Fibroblast of the aortic adventitia (primary cell): ENCODE results near the gene TENT4B. TPM values are rescaled to one million over a fixed set of nuclear protein-coding genes. Genes with fewer than 3 reads are reported as not detected.

Experiments used
- DNase-seq: peaks from one replicate; pipeline ENCODE4 v3.0.0-alpha.2; 2010; ENCODE audit warnings: low read depth
- H3K4me3 ChIP-seq: 2 replicates; pipeline ENCODE4 v1.5.1; 2011; ENCODE audit warnings: low read depth, mild to moderate bottlenecking, control low read depth, low read length, moderate library complexity
- CTCF ChIP-seq: IDR thresholded peaks from 2 replicates; pipeline ENCODE4 v1.5.1; 2011; ENCODE audit warnings: mild to moderate bottlenecking, low read length, control low read depth, inconsistent platforms; ENCODE audit not compliant: insufficient read depth
- total RNA-seq: library from RNA; depleted of rRNA; stranded (reverse); fragments of >200 nt; gene quantifications from 2 replicates; pipeline ENCODE4 v1.2.3, GENCODE V29; 2012; ENCODE audit warnings: low replicate concordance

Gene TENT4B
- total RNA-seq, 1 donor: 9.7 TPM

DNA sequence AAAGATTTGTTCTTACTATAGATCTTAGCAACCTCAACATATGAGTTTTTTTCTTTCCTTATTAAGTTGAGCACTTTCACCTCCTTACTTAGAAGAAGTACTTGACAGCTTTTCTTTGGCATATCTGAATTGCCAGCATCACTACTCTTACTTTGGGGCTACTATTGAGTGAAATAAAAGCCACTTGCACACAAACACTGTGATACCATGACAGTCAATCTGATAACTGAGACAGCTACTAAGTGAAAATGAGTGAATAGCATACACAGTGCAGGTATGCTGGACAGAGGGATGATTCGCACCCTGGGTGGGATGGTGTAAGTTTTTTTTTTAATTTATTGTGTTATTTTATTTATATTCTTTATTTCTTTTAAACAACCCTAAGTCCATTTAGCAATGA is 13.5 kb upstream of the TENT4B start:
- no peak for TF ChIP-seq CTCF
- no peak overlapping the region for H3K4me3 ChIP-seq
- no peak for DNase-seq

GRCh38 chr16:50144211-50144610 is 8.9 kb upstream of the TENT4B start:
- H3K4me3 ChIP-seq: no peak overlapping the region
- no peak for DNase-seq
- no peak for TF ChIP-seq CTCF

- no peak overlapping the region for H3K4me3 ChIP-seq
- no peak for DNase-seq
- TF ChIP-seq CTCF: no peak
Observed at GRCh38 chr16:50146479-50147435, 6.3 kb upstream of the TENT4B start.

- no peak overlapping the region for H3K4me3 ChIP-seq
- no peak for DNase-seq
- TF ChIP-seq CTCF: no peak
Observed at GRCh38 chr16:50151322-50151721, 1.8 kb upstream of the TENT4B start.

DNA sequence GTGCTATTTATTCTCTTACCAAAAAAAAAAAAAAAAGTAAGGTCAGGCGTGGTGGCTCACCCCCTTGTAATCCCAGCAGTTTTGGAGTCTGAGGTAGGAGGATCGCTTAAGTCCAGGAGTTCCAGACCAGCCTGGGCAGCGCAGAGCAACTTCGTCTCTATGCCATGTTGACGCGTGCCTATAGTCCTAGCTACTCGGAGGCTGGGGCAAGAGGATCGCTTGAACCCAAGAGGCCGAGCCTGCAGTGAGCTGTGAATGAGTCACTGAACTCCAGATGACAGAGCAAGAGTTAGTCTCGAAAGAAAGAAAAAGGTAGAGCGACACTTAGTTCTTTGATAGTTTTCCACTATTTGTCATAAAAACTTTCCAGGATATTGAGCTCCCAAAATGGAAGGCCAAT is 1.4 kb upstream of the TENT4B start:
- H3K4me3 ChIP-seq: no peak overlapping the region
- DNase-seq: no peak

GRCh38 chr16:50152351-50152806 is 727 bp upstream of the TENT4B start:
- TF ChIP-seq CTCF: no peak
- peak; percentile 36 for DNase-seq
- peak overlapping the region; percentile 80 for H3K4me3 ChIP-seq

More for the DNA sequence above, 1.4 kb upstream of the TENT4B start:
- TF ChIP-seq CTCF: no peak
